ENCODE data around the gene PPIL1. TPM values are rescaled to one million over a fixed set of nuclear protein-coding genes. Genes with fewer than 3 reads are reported as not detected.

Gene PPIL1
- total and polyA plus RNA-seq, 2 of the 13 experiments (the other 11 are each of a cell fraction or from before 2014, with no cell fraction given) = 74.2 to 144 TPM

GRCh38 chr6:36825452-36825851 lies 49.2 kb downstream of the PPIL1 start (continued):
- TF ChIP-seq ZHX1 (CRISPR knock-in tag; IDR thresholded peaks at IDR 0.05; ENCODE audit: low read depth) (no peak), TBX2 (CRISPR knock-in tag; IDR thresholded peaks at IDR 0.05; ENCODE audit: borderline replicate concordance) (no peak), DR1 (CRISPR knock-in tag; IDR thresholded peaks at IDR 0.05) (no peak), ADNP (CRISPR knock-in tag; IDR thresholded peaks at IDR 0.05) (no peak), SSRP1 (CRISPR knock-in tag; IDR thresholded peaks at IDR 0.05) (no peak), ZNF407 (CRISPR knock-in tag; IDR thresholded peaks at IDR 0.05; ENCODE audit: not compliant biosample characterization) (peak; percentile 19), ZNF572 (CRISPR knock-in tag; IDR thresholded peaks at IDR 0.05) (0 out of 2 replicates have a peak, but pooled peaks have one; percentile 46), ZNF224 (CRISPR knock-in tag; IDR thresholded peaks at IDR 0.05) (no peak), ZNF513 (CRISPR knock-in tag; conservative IDR thresholded peaks at IDR 0.05) (no peak), RFX5 (IDR thresholded peaks at IDR 0.05; ENCODE audit: low read depth, low read length) (no peak), RFX3 (CRISPR knock-in tag; IDR thresholded peaks at IDR 0.05) (no peak), KLF9 (CRISPR knock-in tag; IDR thresholded peaks at IDR 0.05; ENCODE audit: low read depth) (no peak), MNT (IDR thresholded peaks at IDR 0.05) (no peak), MYPOP (CRISPR knock-in tag; IDR thresholded peaks at IDR 0.05) (no peak)

Measured in HepG2 (cell line).